Right atrium auricular region (tissue), 2 donors: Measurements from ENCODE around the gene GALNS. TPM values are rescaled to one million over a fixed set of nuclear protein-coding genes. Genes with fewer than 3 reads are reported as not detected.

ENCODE experiments used
- DNase-seq: peaks from one replicate; pipeline ENCODE4 v3.0.0-alpha.2; 2019; ENCODE audit warnings: low spot score
- H3K27ac ChIP-seq, 2 donors: fragments of 200-600 bp; sonication (generic); 1 replicate in 1 of 2; 2 replicates in 1 of 2; pipeline ENCODE4 v1.5.1; 2016 to 2019
- H3K27me3 ChIP-seq, 2 donors: fragments of 200-600 bp; sonication (generic); one replicate each; pipeline versions ENCODE4 v1.5.1 to v1.6.0; 2017 to 2019
- H3K36me3 ChIP-seq: fragments of 200-600 bp; sonication (generic); one replicate; pipeline ENCODE4 v1.5.1; 2016
- H3K4me1 ChIP-seq, 2 donors: fragments of 200-600 bp; sonication (generic); one replicate each; pipeline versions ENCODE4 v1.5.1 to v1.6.0; 2017 to 2019
- H3K4me3 ChIP-seq, 2 donors: fragments of 200-600 bp; sonication (generic); 1 replicate in 1 of 2; 2 replicates in 1 of 2; pipeline ENCODE4 v1.5.1; 2017 to 2019; ENCODE audit warnings: mild to moderate bottlenecking in 1 of 2, moderate library complexity in 1 of 2
- H3K9me3 ChIP-seq, 2 donors: fragments of 200-600 bp; sonication (generic); one replicate each; pipeline ENCODE4 v1.5.1; 2019
- CTCF ChIP-seq, 2 donors: fragments of 200-600 bp; sonication (generic); IDR thresholded peaks; one replicate each; pipeline ENCODE4 v1.5.1; 2019; ENCODE audit warnings: antibody characterized with exemption in 2 of 2
- total RNA-seq, 2 donors: library from RNA; depleted of rRNA; stranded (reverse); fragments of >200 nt; gene quantifications; one replicate each; pipeline ENCODE4 v1.1.0, GENCODE V29; 2016

Gene GALNS
- total RNA-seq, 2 donors from 2014 or later, result 12.6 to 18.8 TPM

- Histone ChIP-seq H3K27ac (peak overlapping the region; percentile 87 to 92), H3K36me3 (peaks cover 10% of the 10 kb centered on the region), H3K27me3 (no peaks in the 10 kb centered on the region), H3K4me3 (peak overlapping the region; percentile 50 to 77), H3K4me1 (peaks cover 0 to 37% of the 10 kb centered on the region in 2 donors), H3K9me3 (no peaks in the 10 kb centered on the region)
- no peak for TF ChIP-seq CTCF (IDR thresholded peaks at IDR 0.05)
- peak; percentile 76 for DNase-seq
Observed at GRCh38 chr16:88812513-88813268, 44.1 kb downstream of the GALNS start.

GRCh38 chr16:88811769-88812512, 44.8 kb downstream of the GALNS start, which contains the start of gene APRT:
Gene APRT (minus strand): TSS chr16:88811928. CDS start chr16:88811899, 29 bp downstream.
- Histone ChIP-seq H3K4me1 (peaks cover 0 to 37% of the 10 kb centered on the region in 2 donors), H3K9me3 (no peaks in the 10 kb centered on the region), H3K27me3 (no peaks in the 10 kb centered on the region), H3K36me3 (peaks cover 10% of the 10 kb centered on the region), H3K4me3 (peak within 1 kb of the TSS; percentile 50 to 77), H3K27ac (peak within 1 kb of the TSS; percentile 87 to 92)
- peak; percentile 93 for DNase-seq
- TF ChIP-seq CTCF (IDR thresholded peaks at IDR 0.05), result peak; percentile 23 to 64

GRCh38 chr16:88810912-88811768, 45.6 kb downstream of the GALNS start:
- H3K4me3 ChIP-seq, result peak overlapping the region; percentile 50 to 77
- H3K36me3 ChIP-seq, result peaks cover 10% of the 10 kb centered on the region
- peak overlapping the region; percentile 87 to 92 for H3K27ac ChIP-seq
- no peak for TF ChIP-seq CTCF (IDR thresholded peaks at IDR 0.05)
- no peaks in the 10 kb centered on the region for H3K9me3 ChIP-seq
- no peaks in the 10 kb centered on the region for H3K27me3 ChIP-seq
- DNase-seq, result peak; percentile 75
- H3K4me1 ChIP-seq, result peaks cover 0 to 37% of the 10 kb centered on the region in 2 donors

GRCh38 chr16:88810166-88810911, 46.4 kb downstream of the GALNS start:
- Histone ChIP-seq H3K27me3 (no peaks in the 10 kb centered on the region), H3K36me3 (peaks cover 10% of the 10 kb centered on the region), H3K9me3 (no peaks in the 10 kb centered on the region), H3K4me1 (peaks cover 0 to 37% of the 10 kb centered on the region in 2 donors), H3K4me3 (peak overlapping the region; percentile 50 to 77), H3K27ac (peak overlapping the region; percentile 87 to 92)
- no peak for DNase-seq
- TF ChIP-seq CTCF (IDR thresholded peaks at IDR 0.05), result no peak

GRCh38 chr16:88809676-88810165, 47.0 kb downstream of the GALNS start:
- peaks cover 10% of the 10 kb centered on the region for H3K36me3 ChIP-seq
- H3K27me3 ChIP-seq, result no peaks in the 10 kb centered on the region
- H3K4me1 ChIP-seq, result peaks cover 0 to 40% of the 10 kb centered on the region in 2 donors
- H3K9me3 ChIP-seq, result no peaks in the 10 kb centered on the region
- H3K27ac ChIP-seq, result no peak overlapping the region
- no peak overlapping the region for H3K4me3 ChIP-seq
- no peak for TF ChIP-seq CTCF (IDR thresholded peaks at IDR 0.05)
- no peak for DNase-seq
